Measurements from ENCODE around the gene WNT7B. TPM values are rescaled to one million over a fixed set of nuclear protein-coding genes. Genes with fewer than 3 reads are reported as not detected.

WNT7B gene
- total RNA-seq, 1 experiment from 2014 or later: 13.3 TPM

- no peak for DNase-seq (ENCODE audit: low read depth)
These were observed 68.0 kb downstream of the WNT7B start for GRCh38 chr22:45908961-45909360.

- no peak for DNase-seq (ENCODE audit: low read depth)
These were observed 69.0 kb downstream of the WNT7B start for GRCh38 chr22:45907996-45908395.

- no peak for DNase-seq (ENCODE audit: low read depth)
These were observed 69.6 kb downstream of the WNT7B start for GRCh38 chr22:45907378-45907777.

GRCh38 chr22:45906946-45907345, 70.0 kb downstream of the WNT7B start:
- no peak for DNase-seq (ENCODE audit: low read depth)

GRCh38 chr22:45905924-45906865, 70.8 kb downstream of the WNT7B start:
- DNase-seq (ENCODE audit: low read depth): peak; percentile 67

GRCh38 chr22:45905326-45905923, 71.5 kb downstream of the WNT7B start:
- DNase-seq (ENCODE audit: low read depth): no peak

GRCh38 chr22:45904236-45904635, 72.7 kb downstream of the WNT7B start:
- DNase-seq (ENCODE audit: low read depth): peak; percentile 50

GRCh38 chr22:45903355-45904135, 73.4 kb downstream of the WNT7B start:
- peak; percentile 95 for DNase-seq (ENCODE audit: low read depth)

- no peak for DNase-seq (ENCODE audit: low read depth)
These were observed 79.2 kb downstream of the WNT7B start for GRCh38 chr22:45897736-45898135.

- DNase-seq (ENCODE audit: low read depth): no peak
These were observed 79.9 kb downstream of the WNT7B start for GRCh38 chr22:45896964-45897538.

- no peak for DNase-seq (ENCODE audit: low read depth)
These were observed 80.6 kb downstream of the WNT7B start for GRCh38 chr22:45896153-45896951.

- DNase-seq (ENCODE audit: low read depth): no peak
These were observed 81.4 kb downstream of the WNT7B start for GRCh38 chr22:45895436-45896152.

GRCh38 chr22:45893516-45893915, 83.4 kb downstream of the WNT7B start:
- no peak for DNase-seq (ENCODE audit: low read depth)

- no peak for DNase-seq (ENCODE audit: low read depth)
These were observed 84.1 kb downstream of the WNT7B start for GRCh38 chr22:45892681-45893461.

- DNase-seq (ENCODE audit: low read depth): no peak
These were observed 84.9 kb downstream of the WNT7B start for GRCh38 chr22:45891996-45892621.

- no peak for DNase-seq (ENCODE audit: low read depth)
These were observed 85.4 kb downstream of the WNT7B start for GRCh38 chr22:45891471-45891995.

GRCh38 chr22:45891021-45891421, 85.9 kb downstream of the WNT7B start:
- no peak for DNase-seq (ENCODE audit: low read depth)

- no peak for DNase-seq (ENCODE audit: low read depth)
These were observed 86.7 kb downstream of the WNT7B start for GRCh38 chr22:45890351-45890635.

Data from Daoy (cell line).